ENCODE data around the gene THOC7.

Gene THOC7

GRCh38 chr3:63878394-63879060 lies 14.9 kb upstream of the THOC7 start:
- DNase-seq (ENCODE audit: low read depth), result no peak

- DNase-seq (ENCODE audit: low read depth), result no peak
Measured at GRCh38 chr3:63877737-63878393, 14.3 kb upstream of the THOC7 start.

- DNase-seq (ENCODE audit: low read depth), result no peak
Measured at GRCh38 chr3:63876260-63876659, 12.7 kb upstream of the THOC7 start.

- no peak for DNase-seq (ENCODE audit: low read depth)
Measured at GRCh38 chr3:63875510-63875909, 11.9 kb upstream of the THOC7 start.

GRCh38 chr3:63874769-63875168 lies 11.2 kb upstream of the THOC7 start:
- DNase-seq (ENCODE audit: low read depth), result no peak

- no peak for DNase-seq (ENCODE audit: low read depth)
Measured at GRCh38 chr3:63872135-63872924, 8.7 kb upstream of the THOC7 start.

GRCh38 chr3:63870615-63871005 lies 7.0 kb upstream of the THOC7 start:
- no peak for DNase-seq (ENCODE audit: low read depth)

GRCh38 chr3:63869940-63870614 lies 6.5 kb upstream of the THOC7 start:
- DNase-seq (ENCODE audit: low read depth), result no peak

GRCh38 chr3:63867225-63867624 lies 3.6 kb upstream of the THOC7 start:
- no peak for DNase-seq (ENCODE audit: low read depth)

- DNase-seq (ENCODE audit: low read depth), result no peak
Measured at GRCh38 chr3:63864965-63865327, 1.3 kb upstream of the THOC7 start.

GRCh38 chr3:63864008-63864964 lies 681 bp upstream of the THOC7 start:
- DNase-seq (ENCODE audit: low read depth), result peak; percentile 24

GRCh38 chr3:63862804-63863149 lies 828 bp downstream of the THOC7 start:
- DNase-seq (ENCODE audit: low read depth), result no peak

- no peak for DNase-seq (ENCODE audit: low read depth)
Measured at GRCh38 chr3:63861306-63861705, 2.3 kb downstream of the THOC7 start.

- DNase-seq (ENCODE audit: low read depth), result no peak
Measured at GRCh38 chr3:63860776-63861175, 2.8 kb downstream of the THOC7 start.

GRCh38 chr3:63857311-63857710 lies 6.3 kb downstream of the THOC7 start:
- no peak for DNase-seq (ENCODE audit: low read depth)

- no peak for DNase-seq (ENCODE audit: low read depth)
Measured at GRCh38 chr3:63855333-63855940, 8.2 kb downstream of the THOC7 start.

- DNase-seq (ENCODE audit: low read depth), result no peak
Measured at GRCh38 chr3:63853106-63853505, 10.5 kb downstream of the THOC7 start.

- DNase-seq (ENCODE audit: low read depth), result no peak
Measured at GRCh38 chr3:63851287-63851686, 12.3 kb downstream of the THOC7 start.

GRCh38 chr3:63849175-63849574 lies 14.4 kb downstream of the THOC7 start:
- DNase-seq (ENCODE audit: low read depth), result no peak

- DNase-seq (ENCODE audit: low read depth), result no peak
Measured at GRCh38 chr3:63847718-63848450, 15.7 kb downstream of the THOC7 start.

Data from activated T-helper 9 cell treated with anti-CD3 and anti-CD28 coated beads, Interleukin-2, amount 50 U/mL, for 16 hours (primary cell).